Fibroblast of lung (primary cell): ENCODE measurements around the gene NKG7. TPM values are rescaled to one million over a fixed set of nuclear protein-coding genes. Genes with fewer than 3 reads are reported as not detected.

Experiments used
- DNase-seq, 2 donors: peaks; one replicate each; pipeline versions ENCODE4 v3.0.0 to v3.0.0-alpha.2; 2010; ENCODE audit warnings: low read depth in 2 of 2
- H2AFZ ChIP-seq: 2 replicates; pipeline ENCODE4 v1.5.1; 2012; ENCODE audit warnings: low read length, control low read depth, inconsistent platforms
- H3K27ac ChIP-seq: 2 replicates; pipeline ENCODE4 v1.5.1; 2011; ENCODE audit warnings: low read length, control low read depth; ENCODE audit not compliant: insufficient read depth
- H3K27me3 ChIP-seq: 2 replicates; pipeline ENCODE4 v1.5.1; 2011; ENCODE audit warnings: mild to moderate bottlenecking, low read length; ENCODE audit not compliant: control insufficient read depth, insufficient read depth
- H3K36me3 ChIP-seq: 2 replicates; pipeline ENCODE4 v1.5.1; 2011; ENCODE audit warnings: low read length; ENCODE audit not compliant: control insufficient read depth, insufficient read depth
- H3K4me1 ChIP-seq: 2 replicates; pipeline ENCODE4 v1.5.1; 2011; ENCODE audit warnings: low read length; ENCODE audit not compliant: control insufficient read depth, insufficient read depth; ENCODE audit errors: extremely low read depth
- H3K4me2 ChIP-seq: 2 replicates; pipeline ENCODE4 v1.5.1; 2011; ENCODE audit warnings: low read length, control low read depth; ENCODE audit not compliant: insufficient read depth; ENCODE audit errors: extremely low read depth
- H3K4me3 ChIP-seq, 4 experiments: fragments of 200-600 bp in 1 of 4; sonication (generic) in 1 of 4; replicated peaks in 1 of 4; 2 replicates each; pipeline ENCODE4 v1.5.1; 2011 to 2016; ENCODE audit warnings: low read length in 4 of 4, low read depth in 3 of 4, mild to moderate bottlenecking in 3 of 4, control low read depth in 2 of 4, inconsistent platforms in 1 of 4, mixed read lengths in 1 of 4; ENCODE audit not compliant: insufficient read depth in 1 of 4; ENCODE audit errors: control extremely low read depth in 1 of 4
- H3K79me2 ChIP-seq: 2 replicates; pipeline ENCODE4 v1.5.1; 2012; ENCODE audit warnings: mild to moderate bottlenecking, low read length, inconsistent platforms; ENCODE audit not compliant: control insufficient read depth, insufficient read depth
- H3K9ac ChIP-seq: 2 replicates; pipeline ENCODE4 v1.5.1; 2011; ENCODE audit warnings: mild to moderate bottlenecking, low read length, control low read depth; ENCODE audit not compliant: insufficient read depth
- H3K9me3 ChIP-seq: 2 replicates; pipeline ENCODE4 v1.5.1; 2012; ENCODE audit warnings: low read depth, low read length; ENCODE audit not compliant: control insufficient read depth, insufficient read depth
- H4K20me1 ChIP-seq: 2 replicates; pipeline ENCODE4 v1.5.1; 2011; ENCODE audit warnings: low read length; ENCODE audit not compliant: control insufficient read depth, insufficient read depth; ENCODE audit errors: extremely low read depth
- CTCF ChIP-seq, 2 donors: IDR thresholded peaks in 1 of 2; conservative IDR thresholded peaks in 1 of 2; 1 replicate in 1 of 2; 2 replicates in 1 of 2; pipeline ENCODE4 v1.5.1; 2011 to 2012; ENCODE audit warnings: low read length in 2 of 2, control low read depth in 1 of 2, inconsistent platforms in 1 of 2, low read depth in 1 of 2, mild to moderate bottlenecking in 1 of 2
- EZH2 ChIP-seq: IDR thresholded peaks from 2 replicates; pipeline ENCODE4 v1.5.1; 2012; ENCODE audit warnings: low read length, control low read depth, mild to moderate bottlenecking; ENCODE audit errors: missing control alignments
- polyA plus RNA-seq, 2 donors: library from polyadenylated mRNA; depleted of rRNA in 1 of 2; stranded (reverse) in 1 of 2; unstranded in 1 of 2; fragments of >200 nt; gene quantifications; 2 replicates each; pipeline ENCODE4 v1.2.1, GENCODE V29; 2011 to 2012; ENCODE audit warnings: missing spikeins in 1 of 2
- total RNA-seq: library from RNA; depleted of rRNA; stranded (reverse); fragments of >200 nt; gene quantifications from 2 replicates; pipeline ENCODE4 v1.2.1, GENCODE V29; 2014

NKG7 gene
- total and polyA plus RNA-seq, 2 donors (not counting 1 experiment from before 2014, with no cell fraction given) = not detected

- Histone ChIP-seq H3K4me3 (no peak overlapping the region), H3K4me2 (no peak overlapping the region), H3K9me3 (no peaks in the 10 kb centered on the region), H3K4me1 (no peaks in the 10 kb centered on the region), H3K36me3 (no peaks in the 10 kb centered on the region), H3K79me2 (no peaks in the 10 kb centered on the region), H3K27me3 (no peaks in the 10 kb centered on the region), H4K20me1 (no peaks in the 10 kb centered on the region), H2AFZ (no peak overlapping the region), H3K9ac (no peak overlapping the region), H3K27ac (no peak overlapping the region)
- TF ChIP-seq CTCF (conservative IDR thresholded peaks at IDR 0.05 in 1 of 2, IDR thresholded peaks at IDR 0.05 in 1 of 2; ENCODE audit: low read depth in 1 of 2, low read length in 2 of 2) (no peak), EZH2 (no peak)
- no peak for DNase-seq
Observed at GRCh38 chr19:51330366-51330765, 42.1 kb downstream of the NKG7 start.

- no peak for DNase-seq
- Histone ChIP-seq H3K4me3 (no peak overlapping the region), H3K27me3 (no peaks in the 10 kb centered on the region), H3K4me1 (no peaks in the 10 kb centered on the region), H3K9me3 (no peaks in the 10 kb centered on the region), H3K27ac (no peak overlapping the region), H4K20me1 (no peaks in the 10 kb centered on the region), H3K4me2 (no peak overlapping the region), H3K9ac (no peak overlapping the region), H2AFZ (no peak overlapping the region), H3K36me3 (no peaks in the 10 kb centered on the region), H3K79me2 (no peaks in the 10 kb centered on the region)
- no peak for TF ChIP-seq CTCF (conservative IDR thresholded peaks at IDR 0.05 in 1 of 2, IDR thresholded peaks at IDR 0.05 in 1 of 2; ENCODE audit: low read depth in 1 of 2, low read length in 2 of 2)
Observed at GRCh38 chr19:51329411-51329810, 43.0 kb downstream of the NKG7 start.

- TF ChIP-seq CTCF (conservative IDR thresholded peaks at IDR 0.05 in 1 of 2, IDR thresholded peaks at IDR 0.05 in 1 of 2; ENCODE audit: low read depth in 1 of 2, low read length in 2 of 2) (no peak), EZH2 (no peak)
- H3K4me2 ChIP-seq = no peak overlapping the region
- H4K20me1 ChIP-seq = no peaks in the 10 kb centered on the region
- no peaks in the 10 kb centered on the region for H3K4me1 ChIP-seq
- no peaks in the 10 kb centered on the region for H3K9me3 ChIP-seq
- H2AFZ ChIP-seq = no peak overlapping the region
- peak in 1 of 2 donors; percentile 41 for DNase-seq
- H3K4me3 ChIP-seq = peak overlapping the region in 1 of 4 experiments; percentile 45
- H3K79me2 ChIP-seq = no peaks in the 10 kb centered on the region
- H3K36me3 ChIP-seq = no peaks in the 10 kb centered on the region
- H3K27me3 ChIP-seq = no peaks in the 10 kb centered on the region
- H3K27ac ChIP-seq = no peak overlapping the region
- no peak overlapping the region for H3K9ac ChIP-seq
Observed at GRCh38 chr19:51327066-51328001, 45.1 kb downstream of the NKG7 start.
